ENCODE data around the gene TRIM50.

DNA sequence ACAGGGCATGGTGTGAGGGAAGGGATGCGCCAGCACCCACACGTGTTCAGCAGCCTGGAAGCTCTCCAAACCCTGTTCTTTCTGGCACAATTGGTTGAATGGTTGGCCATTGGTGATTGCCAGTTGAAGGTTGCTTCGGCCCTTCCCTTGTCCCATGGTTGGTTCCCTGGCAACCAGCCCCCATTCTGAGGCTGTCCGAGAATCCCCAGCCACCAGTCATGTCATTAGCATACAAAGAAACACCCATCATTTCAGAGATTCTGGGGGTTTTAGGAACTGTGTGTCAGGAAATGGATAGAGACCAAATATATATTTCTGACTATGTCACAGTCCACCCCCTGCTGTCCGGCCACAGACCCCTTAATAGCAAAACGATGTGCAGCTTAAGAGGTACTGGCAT lies 21.9 kb upstream of the TRIM50 start:
- TF ChIP-seq POLR2G (IDR thresholded peaks at IDR 0.05; ENCODE audit: low read depth, low read length), result no peak
- no peak for TF ChIP-seq SMC3 (conservative IDR thresholded peaks at IDR 0.05; ENCODE audit: insufficient read depth, low read depth, low read length)
- TF ChIP-seq, protein P1, sequence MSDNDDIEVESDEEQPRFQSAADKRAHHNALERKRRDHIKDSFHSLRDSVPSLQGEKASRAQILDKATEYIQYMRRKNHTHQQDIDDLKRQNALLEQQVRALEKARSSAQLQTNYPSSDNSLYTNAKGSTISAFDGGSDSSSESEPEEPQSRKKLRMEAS (CRISPR knock-in tag; IDR thresholded peaks at IDR 0.05), result no peak
- TF ChIP-seq EP300 (IDR thresholded peaks at IDR 0.05; ENCODE audit: low read length), result no peak
- TF ChIP-seq EZH2 (IDR thresholded peaks at IDR 0.05; ENCODE audit: borderline replicate concordance, low read depth, low read length), result no peak
- no peak for TF ChIP-seq PCBP1 (IDR thresholded peaks at IDR 0.05; ENCODE audit: low read depth, low read length, poor library complexity, severe bottlenecking)
- TF ChIP-seq, protein P2, sequence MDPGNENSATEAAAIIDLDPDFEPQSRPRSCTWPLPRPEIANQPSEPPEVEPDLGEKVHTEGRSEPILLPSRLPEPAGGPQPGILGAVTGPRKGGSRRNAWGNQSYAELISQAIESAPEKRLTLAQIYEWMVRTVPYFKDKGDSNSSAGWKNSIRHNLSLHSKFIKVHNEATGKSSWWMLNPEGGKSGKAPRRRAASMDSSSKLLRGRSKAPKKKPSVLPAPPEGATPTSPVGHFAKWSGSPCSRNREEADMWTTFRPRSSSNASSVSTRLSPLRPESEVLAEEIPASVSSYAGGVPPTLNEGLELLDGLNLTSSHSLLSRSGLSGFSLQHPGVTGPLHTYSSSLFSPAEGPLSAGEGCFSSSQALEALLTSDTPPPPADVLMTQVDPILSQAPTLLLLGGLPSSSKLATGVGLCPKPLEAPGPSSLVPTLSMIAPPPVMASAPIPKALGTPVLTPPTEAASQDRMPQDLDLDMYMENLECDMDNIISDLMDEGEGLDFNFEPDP (CRISPR knock-in tag; IDR thresholded peaks at IDR 0.05), result no peak
- TF ChIP-seq CHD4 (IDR thresholded peaks at IDR 0.05; ENCODE audit: insufficient read depth, insufficient replicate concordance, low read depth, low read length, poor library complexity, severe bottlenecking), result no peak
- TF ChIP-seq SMARCE1 (IDR thresholded peaks at IDR 0.05), result no peak
